AG20443 (cell line): ENCODE results near the gene FBXW10B.
"Not testable (repeated sequence)": the region's sequence is repeated elsewhere in the genome, so short reads cannot be mapped to it uniquely, and the experiment has no call there.

Experiments
- DNase-seq: peaks from one replicate; pipeline ENCODE4 v3.0.0; 2012; ENCODE audit warnings: low spot score, mixed read lengths

The FBXW10B gene

DNA sequence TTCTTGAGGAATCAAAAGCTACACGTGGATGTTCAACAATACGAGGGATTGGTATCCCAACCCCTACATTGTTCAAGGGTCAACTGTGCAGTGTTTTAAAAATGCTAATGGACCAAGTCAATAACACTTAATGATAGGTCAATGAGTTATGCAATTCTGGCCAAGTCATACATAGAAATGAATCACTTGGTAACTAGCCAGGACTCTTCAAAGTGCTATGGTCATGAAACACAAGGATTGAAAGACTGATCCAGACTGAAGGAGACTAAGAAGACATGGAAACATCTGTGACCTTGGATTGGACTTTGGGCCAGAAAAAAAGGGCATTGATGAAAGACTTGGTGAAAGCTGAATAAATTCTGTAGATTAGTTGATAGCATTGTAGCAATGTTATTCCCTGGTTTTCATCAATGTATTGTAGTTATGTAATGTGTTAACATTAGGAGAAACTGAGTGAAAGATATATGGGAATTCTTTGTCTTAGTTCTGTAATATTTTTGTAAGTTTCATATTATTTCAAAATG is 11.5 kb upstream of the FBXW10B start:
- DNase-seq = not testable (repeated sequence)

DNA sequence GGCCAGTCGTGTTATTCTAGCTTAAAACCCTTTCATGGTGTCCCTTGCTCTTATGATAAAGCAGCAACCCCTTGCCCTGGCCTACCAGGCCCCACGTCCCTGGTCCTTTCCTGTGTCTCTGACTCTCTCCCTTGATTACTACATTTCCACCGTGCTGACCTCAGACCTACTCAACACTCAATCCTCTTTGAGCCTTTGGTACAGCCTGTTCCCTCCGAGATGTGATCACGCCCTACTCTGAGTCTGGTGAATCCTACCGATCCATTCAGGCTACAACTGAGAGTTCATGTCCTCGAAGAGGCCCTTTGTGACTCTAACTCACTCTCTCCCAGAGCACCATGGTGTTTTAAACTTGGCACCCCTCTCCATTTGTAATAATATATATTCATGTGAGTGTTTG is 10.5 kb upstream of the FBXW10B start:
- not testable (repeated sequence) for DNase-seq

DNA sequence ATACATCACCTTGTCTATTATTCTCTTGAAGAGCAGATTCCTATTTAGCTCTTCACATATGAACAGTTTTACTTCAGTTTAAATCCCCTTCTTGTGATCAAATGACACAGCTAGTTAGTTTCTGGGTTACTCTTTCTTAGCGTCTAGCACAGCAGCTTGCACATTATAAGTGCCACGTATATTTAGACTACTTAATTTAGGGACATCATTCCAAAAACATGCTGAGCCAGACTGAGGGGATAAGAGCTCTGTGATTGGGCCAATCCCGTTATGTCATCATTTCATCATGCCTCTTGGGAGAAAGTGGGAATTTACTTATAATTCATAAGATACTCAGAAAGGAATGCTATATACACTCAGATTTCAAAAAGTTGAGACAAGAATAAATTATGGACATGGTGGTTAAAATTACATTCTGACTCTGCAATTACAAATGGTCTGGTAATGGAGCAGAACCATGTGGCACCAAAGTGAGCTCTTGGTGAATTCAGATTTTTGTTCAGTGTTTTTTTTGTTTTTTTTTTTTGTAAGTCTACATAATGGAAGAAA is 4.2 kb upstream of the FBXW10B start:
- DNase-seq = not testable (repeated sequence)

DNA sequence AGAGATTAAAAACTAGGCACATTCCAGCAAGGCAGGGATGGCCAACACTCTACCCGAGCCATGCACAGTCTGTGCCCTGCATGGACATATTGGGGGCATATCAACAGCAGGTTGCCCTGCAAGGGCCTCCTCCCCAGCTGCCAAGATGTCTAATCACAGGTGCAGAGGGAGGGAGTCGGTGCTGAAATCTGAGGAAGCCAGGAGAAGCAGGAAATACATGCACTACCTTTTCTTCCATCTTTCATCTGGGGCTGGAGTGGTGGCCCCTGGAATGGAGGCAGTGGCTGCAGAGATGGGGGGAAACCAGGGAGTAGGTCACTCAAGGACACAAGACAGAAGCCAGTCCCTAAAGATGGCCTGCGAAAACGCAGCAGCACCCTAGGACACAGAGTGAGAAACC is 3.8 kb upstream of the FBXW10B start:
- DNase-seq = not testable (repeated sequence)

DNA sequence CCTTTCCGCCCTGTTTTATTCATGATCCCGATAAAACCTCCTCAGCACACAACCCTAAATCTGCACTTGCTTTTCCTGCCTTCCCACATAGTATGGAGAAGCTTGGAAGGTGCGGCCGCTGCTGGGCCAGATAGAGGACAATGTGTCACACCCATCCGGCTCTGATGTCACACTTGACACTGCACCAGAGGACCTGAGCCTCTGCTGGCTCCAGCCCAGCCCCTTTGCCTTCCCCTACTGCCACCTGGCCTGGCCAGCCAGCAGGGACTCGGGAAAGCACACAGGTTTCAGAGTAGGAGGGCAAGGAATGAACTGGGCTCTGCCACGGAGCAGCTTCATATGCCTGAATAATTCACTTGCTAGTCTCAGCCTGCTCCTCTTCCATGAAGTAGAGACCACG is 2.6 kb upstream of the FBXW10B start:
- DNase-seq = not testable (repeated sequence)

DNA sequence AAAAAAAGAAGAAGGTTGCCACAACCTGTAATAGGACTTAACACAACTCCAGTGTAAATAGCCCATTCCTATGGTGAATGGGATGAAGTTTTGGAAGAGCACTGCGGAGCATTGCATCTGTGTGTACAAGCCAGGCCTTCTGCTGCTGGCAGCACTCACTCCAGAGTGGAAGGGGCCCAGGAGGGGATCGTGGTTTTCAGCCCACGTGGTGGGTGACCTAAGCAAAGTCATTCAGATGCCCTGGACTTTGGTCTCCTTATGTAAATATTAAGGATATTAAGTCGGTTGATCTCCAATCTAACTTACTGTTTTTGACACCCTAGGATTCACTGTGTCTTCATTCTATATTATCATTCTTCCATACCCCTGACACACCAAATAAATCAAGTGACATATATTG is 2.7 kb downstream of the FBXW10B start:
- DNase-seq = not testable (repeated sequence)

DNA sequence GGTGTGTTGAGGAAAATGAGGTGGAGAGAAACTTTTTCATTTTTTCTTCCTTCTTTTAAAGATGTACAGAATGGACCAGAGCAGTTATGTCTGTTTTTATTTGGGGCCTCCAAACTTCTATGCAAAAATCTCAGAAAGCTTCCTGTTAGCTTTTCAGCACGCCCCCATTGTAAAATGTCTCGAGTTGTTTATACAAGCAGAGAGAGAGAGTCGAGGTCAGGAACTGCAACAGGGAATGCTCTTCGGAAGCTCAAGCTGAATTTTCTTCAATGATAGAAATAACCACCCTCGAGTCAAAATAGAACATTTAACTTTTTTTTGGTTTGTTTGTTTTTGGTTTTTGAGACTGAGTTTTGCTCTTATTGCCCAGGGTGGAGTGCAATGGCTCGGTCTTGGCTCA is 3.7 kb downstream of the FBXW10B start:
- not testable (repeated sequence) for DNase-seq

DNA sequence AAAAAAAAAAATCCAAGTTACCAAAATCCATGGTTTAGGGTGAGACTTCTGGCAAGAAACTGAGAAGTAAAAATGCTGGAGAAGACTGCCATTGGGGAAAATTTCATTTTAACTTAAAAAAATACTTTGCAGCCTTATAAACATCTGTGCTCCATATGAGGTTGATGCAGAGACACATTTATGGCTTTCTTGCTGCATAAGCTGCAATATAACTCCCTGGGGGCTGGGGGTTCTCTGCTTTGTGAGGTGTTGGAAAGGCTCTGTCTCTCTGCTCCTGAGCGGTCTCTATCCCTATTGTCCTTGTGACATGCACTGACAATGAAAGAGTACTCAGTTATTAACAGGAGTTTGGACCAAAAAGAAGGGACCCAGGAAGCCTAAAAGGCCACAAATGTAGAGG is 6.4 kb downstream of the FBXW10B start:
- DNase-seq = not testable (repeated sequence)

DNA sequence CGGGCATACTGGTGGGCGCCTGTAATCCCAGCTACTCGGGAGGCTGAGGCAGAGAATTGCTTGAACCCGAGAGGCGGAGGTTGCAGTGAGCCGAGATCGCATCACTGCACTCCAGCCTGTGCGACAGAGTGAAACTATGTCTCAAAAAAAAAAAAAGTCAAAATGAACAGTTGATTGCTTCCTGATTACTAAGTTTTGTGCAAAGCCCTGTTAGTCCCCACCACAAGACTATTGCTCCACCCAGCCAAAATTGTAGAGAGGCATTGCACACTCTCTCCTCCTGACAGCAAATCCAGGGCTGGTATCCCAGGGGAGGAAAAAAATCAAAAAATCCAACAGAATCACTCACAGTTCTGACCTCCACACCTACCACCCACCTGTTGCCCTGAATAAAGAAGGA is 26.5 kb downstream of the FBXW10B start:
- not testable (repeated sequence) for DNase-seq

DNA sequence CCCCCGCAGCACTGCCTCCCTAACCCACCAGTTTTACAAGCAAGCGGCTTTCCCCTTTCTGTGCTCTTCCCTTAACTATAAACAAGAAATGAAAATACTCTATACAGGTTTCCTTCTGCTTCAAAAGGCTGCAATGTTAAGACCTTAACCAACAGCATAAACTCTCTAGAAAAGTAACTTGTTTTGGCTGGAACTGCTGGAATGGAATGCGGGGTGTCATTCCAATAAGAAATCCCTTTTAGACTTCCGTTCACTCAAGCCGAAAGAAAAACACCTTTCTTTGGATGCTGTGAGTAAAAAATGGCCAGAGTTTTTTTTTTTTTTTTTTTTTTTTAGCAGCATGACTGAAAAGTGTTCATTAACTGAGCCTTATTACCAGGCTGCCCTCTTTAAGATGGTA is 27.5 kb downstream of the FBXW10B start:
- DNase-seq = not testable (repeated sequence)

DNA sequence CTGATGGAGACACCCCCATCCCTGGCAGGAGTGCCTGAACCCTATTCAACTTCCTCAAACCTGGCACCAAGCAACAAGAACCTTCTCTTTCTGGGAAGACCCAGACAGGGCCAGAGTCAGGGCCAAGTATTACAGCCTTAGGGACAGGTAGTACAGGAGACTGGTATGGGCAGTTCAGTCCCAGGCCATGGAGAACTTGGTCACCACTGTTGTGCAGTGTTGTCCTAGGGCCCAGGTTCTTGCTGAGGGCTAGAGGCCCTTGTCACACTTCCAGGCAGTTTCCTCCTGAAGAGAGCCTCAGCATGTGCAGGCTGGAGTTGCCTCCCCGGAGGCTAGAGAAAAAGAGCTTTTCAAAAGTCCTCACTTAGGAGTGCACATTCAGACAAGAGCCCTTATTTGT is 28.7 kb downstream of the FBXW10B start:
- not testable (repeated sequence) for DNase-seq

DNA sequence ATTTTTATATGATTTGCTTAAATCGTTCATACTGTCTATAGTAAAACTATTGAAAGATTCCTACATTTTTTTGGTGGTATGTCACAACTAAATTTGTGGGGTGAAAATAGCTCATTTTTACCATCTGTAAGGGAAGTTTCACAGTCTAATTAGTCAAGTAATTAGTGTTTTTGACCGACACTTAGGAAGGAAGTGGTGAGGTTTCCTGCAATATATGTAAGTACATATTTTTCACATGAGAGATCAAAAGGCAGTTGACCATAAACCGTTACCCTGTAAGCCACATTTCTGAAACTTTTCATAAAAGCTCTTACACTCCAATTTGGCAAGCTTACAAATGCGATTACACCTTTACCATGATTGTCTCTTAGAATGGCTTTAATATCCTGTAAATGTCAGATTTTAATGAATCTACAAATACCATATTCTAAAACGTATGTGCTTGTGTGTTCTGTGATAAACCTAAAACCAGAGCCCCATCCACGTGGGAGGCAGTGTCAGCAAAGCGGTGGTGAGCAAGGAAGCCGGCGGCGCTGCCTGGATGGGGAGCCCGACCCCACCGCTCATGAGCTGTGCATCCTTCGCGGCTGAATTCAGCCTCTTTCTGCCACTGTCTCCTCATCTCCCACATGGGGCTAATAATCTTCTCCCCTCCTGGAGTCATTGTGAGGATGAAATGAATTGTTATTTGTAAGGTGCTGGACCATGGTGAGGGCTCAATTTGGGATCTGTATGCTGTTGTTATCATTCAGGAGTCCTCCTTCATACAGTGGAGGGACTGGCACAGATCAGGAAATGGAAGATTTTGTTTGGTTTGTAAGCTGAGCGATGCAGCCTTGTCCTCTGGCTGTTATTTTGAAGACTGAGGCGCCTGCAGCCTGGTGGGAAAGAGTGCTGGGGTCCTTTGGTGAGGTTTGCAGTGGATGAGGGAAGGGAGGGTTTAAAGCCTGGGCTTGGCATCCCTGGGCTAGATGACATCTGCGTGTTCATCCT is 29.7 kb downstream of the FBXW10B start:
- not testable (repeated sequence) for DNase-seq

DNA sequence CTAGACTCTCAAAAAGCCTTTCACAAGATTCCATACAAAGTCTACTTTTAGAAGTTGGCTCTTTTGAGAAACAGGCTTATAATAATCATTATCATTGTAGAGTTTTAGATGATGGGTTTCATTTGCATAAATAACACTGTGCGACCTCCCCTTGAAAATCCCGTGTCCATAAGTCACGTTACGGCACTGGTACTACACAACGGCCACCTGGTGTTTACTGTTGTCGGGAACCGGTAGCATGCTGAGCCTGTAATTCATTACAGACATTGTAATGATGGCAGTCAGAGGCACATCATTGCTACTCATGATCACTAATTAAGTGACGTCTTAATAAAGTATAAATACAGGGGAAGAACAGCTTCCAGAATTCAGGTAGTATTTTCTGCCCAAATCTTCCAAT is 31.5 kb downstream of the FBXW10B start:
- not testable (repeated sequence) for DNase-seq

DNA sequence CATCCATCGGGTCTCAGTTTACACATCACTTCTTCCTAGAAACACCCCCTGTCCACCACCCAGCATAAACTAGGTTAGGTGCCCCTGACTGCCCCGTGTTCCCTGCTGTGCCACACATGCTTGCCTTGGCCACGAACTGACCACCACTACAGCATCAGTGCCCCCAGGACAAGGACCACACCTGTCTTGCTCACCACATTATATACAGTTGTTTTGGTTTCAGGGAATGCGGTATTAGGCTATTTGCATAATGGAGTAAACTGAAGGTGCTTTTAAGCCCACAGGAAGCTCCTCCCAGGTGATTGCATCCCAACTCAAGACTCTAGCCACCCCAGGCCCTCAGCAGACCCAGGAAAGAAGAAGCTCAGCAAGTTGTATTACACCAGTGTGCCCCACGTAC is 36.2 kb downstream of the FBXW10B start:
- not testable (repeated sequence) for DNase-seq

DNA sequence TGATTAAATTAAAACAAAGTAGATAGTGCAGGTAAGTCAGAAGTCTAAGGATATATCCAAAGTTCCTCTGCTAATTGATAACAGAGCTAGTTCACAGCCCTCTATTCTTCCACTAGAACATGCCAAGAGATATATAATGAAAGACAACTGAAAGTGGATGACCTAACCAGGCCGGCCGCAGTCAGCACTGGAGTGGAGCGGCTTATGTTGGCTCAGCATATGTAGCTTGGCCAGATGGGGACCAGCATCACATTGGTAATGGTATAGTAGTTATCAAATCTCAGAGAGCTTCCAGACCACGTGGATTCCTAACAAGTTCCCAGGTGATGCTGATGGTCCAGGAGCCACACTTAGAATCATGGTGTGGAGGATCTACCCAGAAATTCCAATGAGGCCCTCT is 38.0 kb downstream of the FBXW10B start:
- not testable (repeated sequence) for DNase-seq

DNA sequence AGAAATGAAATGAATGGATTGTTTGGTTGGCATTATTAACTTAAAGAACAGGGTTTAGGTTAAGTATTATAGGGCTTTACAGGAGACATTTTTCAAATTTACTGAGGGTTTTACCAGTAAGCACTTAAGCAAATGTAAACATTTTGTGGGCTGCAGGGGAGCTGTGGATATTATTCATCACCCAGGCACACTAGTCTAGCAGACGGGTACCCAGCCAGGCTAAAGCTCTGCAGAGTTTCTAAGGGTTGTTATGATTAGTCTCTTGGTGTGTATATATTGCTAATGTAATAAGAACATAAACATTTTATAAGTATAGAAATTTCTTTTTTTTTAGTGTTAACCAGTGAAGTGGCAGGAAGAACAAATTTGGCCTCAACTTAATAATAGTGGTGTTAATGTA is 42.7 kb downstream of the FBXW10B start:
- not testable (repeated sequence) for DNase-seq

DNA sequence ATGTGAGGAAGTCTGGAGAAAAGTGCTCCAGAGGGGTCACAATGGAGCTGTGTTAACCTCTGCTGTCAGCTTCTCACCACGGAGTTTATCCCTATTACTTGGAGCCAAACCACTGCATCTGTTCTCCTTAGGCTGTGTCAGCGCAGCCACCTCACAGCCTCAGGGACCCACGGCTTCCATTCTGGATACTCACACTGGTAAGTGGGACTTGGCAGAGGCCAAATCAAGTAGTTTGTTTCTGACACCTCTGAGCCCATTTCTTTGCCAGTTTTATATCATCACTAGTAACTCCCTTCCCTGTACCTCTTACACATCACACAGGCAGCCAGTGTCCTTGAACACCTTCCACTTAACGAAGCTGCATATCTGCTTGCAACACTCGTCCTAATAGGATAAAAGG is 44.8 kb downstream of the FBXW10B start:
- DNase-seq = not testable (repeated sequence)

DNA sequence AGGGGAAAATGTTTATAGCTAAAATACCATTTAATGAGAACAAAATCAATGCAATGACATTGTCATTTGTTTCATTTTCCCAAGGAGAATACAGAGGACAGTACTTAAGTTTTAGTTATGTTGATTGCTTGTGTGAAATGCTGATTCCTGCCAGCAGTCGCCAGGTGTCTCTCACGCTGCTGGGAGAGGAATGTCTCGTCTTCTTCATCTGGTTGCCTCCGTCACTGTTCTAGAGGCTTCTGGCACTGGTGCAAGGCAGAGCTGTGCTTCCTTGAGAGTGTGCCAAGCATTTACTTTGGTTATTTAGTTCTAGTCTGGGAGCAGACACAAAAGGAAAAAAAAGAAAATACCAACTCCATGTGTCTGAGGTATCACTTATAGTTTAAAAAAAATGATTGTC is 45.6 kb downstream of the FBXW10B start:
- not testable (repeated sequence) for DNase-seq
